Measurements from ENCODE around the gene TNIP2. TPM values are rescaled to one million over a fixed set of nuclear protein-coding genes. Genes with fewer than 3 reads are reported as not detected.
A peak's percentile ranks its signal among the peaks of the same experiment; 100 is the strongest.

TNIP2 gene
- total and polyA plus RNA-seq, 2 of the 8 experiments (the other 6 are each of a cell fraction or from before 2014, with no cell fraction given) = 23.7 to 37.7 TPM

- H4K5ac ChIP-seq (ENCODE audit: insufficient read length, low read depth, low read length) = no peak overlapping the region
- H3K4me2 ChIP-seq (ENCODE audit: insufficient read depth in 1 of 2, low read depth in 2 of 2, low read length in 2 of 2) = no peak overlapping the region
- ChIA-PET CTCF (ENCODE audit: partially characterized antibody) (interaction anchor here (0.8 to 2.1 kb wide), 9 partner anchors 17 to 312 kb away, joined by 3 to 9 read pairs (median 3); no protein-coding TSS in a partner anchor), POLR2A (ENCODE audit: partially characterized antibody) (interaction anchor here (0.6 to 6.6 kb wide), 9 partner anchors 8 to 1251 kb away, joined by 3 to 48 read pairs (median 4); partner anchors contain the start of genes GRK4 and NOP14)
- no peak overlapping the region for H2BK20ac ChIP-seq (ENCODE audit: low read length)
- no peaks in the 10 kb centered on the region for H3K23me2 ChIP-seq (ENCODE audit: low read depth, low read length)
- no peak overlapping the region for H2AK5ac ChIP-seq (ENCODE audit: low read depth, low read length)
- H2BK12ac ChIP-seq (ENCODE audit: low read depth, low read length) = peak overlapping the region; percentile 39; the same call in 1 of the 2 replicates
- DNase-seq (ENCODE audit: low read depth in 1 of 2, low spot score in 2 of 2) (no peak), FAIRE-seq (no peak)
- WGBS, 2 experiments (ENCODE audit: extremely low coverage in 1 of 2, insufficient coverage in 1 of 2, insufficient read length in 1 of 2, insufficient replicate concordance in 2 of 2, low coverage in 1 of 2, low lambda C conversion rate in 2 of 2, missing lambda C conversion rate in 1 of 2) = 86% methylated on average over 20 of the region's 23 CpGs; no CpG with 5 or more reads in 1 of the 2 experiments
- no peak overlapping the region for H3K9ac ChIP-seq (replicated peaks in 1 of 4; ENCODE audit: extremely low read depth in 1 of 4, low read depth in 3 of 4, low read length in 3 of 4)
- peak overlapping the region; percentile 48 for H3K18ac ChIP-seq (ENCODE audit: extremely low read depth, low read length)
- H3K4me1 ChIP-seq (replicated peaks in 1 of 4; ENCODE audit: control insufficient read depth in 3 of 4, insufficient read depth in 4 of 4, low read length in 3 of 4) = peaks cover 0 to 15% (median 10%) of the 10 kb centered on the region in 4 experiments; a peak in 4 of 7 replicates
- H3K27me3 ChIP-seq (replicated peaks in 1 of 4; ENCODE audit: control insufficient read depth in 3 of 4, extremely low read depth in 1 of 4, insufficient read depth in 3 of 4, low read length in 3 of 4) = no peaks in the 10 kb centered on the region
- no peak overlapping the region for H2AFZ ChIP-seq (ENCODE audit: low read length)
- peak overlapping the region; percentile 91 for H3K4ac ChIP-seq (replicated peaks; ENCODE audit: insufficient read length, low read depth, low read length)
- H3K9me3 ChIP-seq (ENCODE audit: insufficient read depth in 2 of 2, low read depth in 1 of 2, low read length in 1 of 2) = no peaks in the 10 kb centered on the region
- no peak overlapping the region for H3K27ac ChIP-seq (ENCODE audit: low read depth, low read length)
- 0 out of 2 replicates have a peak overlapping the region, but pooled peaks have one; percentile 40 for H4K8ac ChIP-seq (ENCODE audit: extremely low read depth, insufficient read depth, low read length)
- no peak overlapping the region for H4K91ac ChIP-seq (replicated peaks; ENCODE audit: insufficient read length, low read length)
- no peak overlapping the region for H3K23ac ChIP-seq (ENCODE audit: insufficient read length)
- peak overlapping the region; percentile 97 for H2BK15ac ChIP-seq (ENCODE audit: low read length)
- no peak overlapping the region for H3K14ac ChIP-seq (ENCODE audit: insufficient read length)
- H3K79me1 ChIP-seq (ENCODE audit: low read depth, low read length) = no peaks in the 10 kb centered on the region
- H3K36me3 ChIP-seq (ENCODE audit: control insufficient read depth in 2 of 4, insufficient read depth in 4 of 4, low read length in 3 of 4) = no peaks in the 10 kb centered on the region
- H2BK120ac ChIP-seq (replicated peaks; ENCODE audit: low read depth, low read length) = no peak overlapping the region
- H3K79me2 ChIP-seq (ENCODE audit: control insufficient read depth in 1 of 2, insufficient read depth in 2 of 2, low read length in 2 of 2) = no peaks in the 10 kb centered on the region
- 0 out of 2 replicates have a peak overlapping the region, but pooled peaks have one; percentile 80 for H2BK5ac ChIP-seq (ENCODE audit: low read depth, low read length)
- no peak overlapping the region for H3K4me3 ChIP-seq (ENCODE audit: extremely low read depth in 1 of 4, insufficient read depth in 2 of 4, low read depth in 3 of 4, low read length in 4 of 4)
- H4K20me1 ChIP-seq (replicated peaks in 1 of 2; ENCODE audit: control insufficient read depth in 1 of 2, insufficient read depth in 2 of 2, low read length in 2 of 2) = peaks cover 1 to 3% of the 10 kb centered on the region in 2 experiments
- H3K56ac ChIP-seq (replicated peaks; ENCODE audit: insufficient read length, low read depth, low read length) = no peak overlapping the region
- TF ChIP-seq SAP30 (IDR thresholded peaks at IDR 0.05; ENCODE audit: insufficient read depth, insufficient replicate concordance, low read length) (no peak), RAD21 (IDR thresholded peaks at IDR 0.05 in 1 of 2, conservative IDR thresholded peaks at IDR 0.05 in 1 of 2; ENCODE audit: low read depth in 2 of 2, low read length in 2 of 2) (no peak; a peak in 1 of 4 replicates), HDAC6 (IDR thresholded peaks at IDR 0.05; ENCODE audit: low read depth, low read length) (no peak), TEAD4 (IDR thresholded peaks at IDR 0.05; ENCODE audit: low read depth, low read length) (no peak), FOSL1 (IDR thresholded peaks at IDR 0.05; ENCODE audit: insufficient read depth, low read depth, low read length) (no peak), USF2 (IDR thresholded peaks at IDR 0.05; ENCODE audit: low read length) (no peak), CTBP2 (IDR thresholded peaks at IDR 0.05; ENCODE audit: borderline replicate concordance, insufficient read depth, insufficient read length, low read length) (no peak), ASH2L (IDR thresholded peaks at IDR 0.05; ENCODE audit: low read length) (no peak), TBP (IDR thresholded peaks at IDR 0.05; ENCODE audit: low read depth, low read length) (no peak), CBX5 (IDR thresholded peaks at IDR 0.05; ENCODE audit: low read depth, low read length) (no peak)
These were observed 44.0 kb upstream of the TNIP2 start for GRCh38 chr4:2799971-2800690.
